HG03103 (cell line): ENCODE data around the gene CHRM1.
"Not testable (repeated sequence)": the region's sequence is repeated elsewhere in the genome, so short reads cannot be mapped to it uniquely, and the experiment has no call there.

Experiments
- ATAC-seq: cut with Tn5 transposase; IDR thresholded peaks from one replicate; pipeline ENCODE4 v1.9.1; 2021; ENCODE audit warnings: low read depth; ENCODE audit not compliant: unreplicated experiment

Gene CHRM1

GRCh38 chr11:62921201-62921572, at the start of gene CHRM1:
TSS of gene CHRM1 (minus strand) at chr11:62921363. CDS start at chr11:62911100, 10,263 bp downstream.
- ATAC-seq, result no peak

DNA sequence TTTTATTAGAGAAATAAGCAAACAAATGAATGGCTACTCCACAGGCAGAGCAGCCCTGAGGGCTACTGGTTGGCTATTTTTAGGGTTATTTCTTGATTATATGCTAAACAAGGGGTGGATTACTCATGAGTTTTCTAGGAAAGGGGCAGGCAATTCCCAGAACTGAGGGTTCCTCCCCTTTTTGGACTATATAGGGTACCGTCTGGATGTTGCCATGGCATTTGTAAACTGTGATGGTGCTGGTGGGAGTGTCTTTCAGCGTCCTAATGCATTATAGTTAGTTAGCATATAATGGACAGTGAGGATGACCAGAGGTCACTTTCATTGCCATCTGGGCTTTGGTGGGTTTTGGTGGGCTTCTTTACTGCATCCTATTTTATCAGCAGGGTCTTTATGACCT, 44.4 kb upstream of the CHRM1 start:
- no peak for ATAC-seq

DNA sequence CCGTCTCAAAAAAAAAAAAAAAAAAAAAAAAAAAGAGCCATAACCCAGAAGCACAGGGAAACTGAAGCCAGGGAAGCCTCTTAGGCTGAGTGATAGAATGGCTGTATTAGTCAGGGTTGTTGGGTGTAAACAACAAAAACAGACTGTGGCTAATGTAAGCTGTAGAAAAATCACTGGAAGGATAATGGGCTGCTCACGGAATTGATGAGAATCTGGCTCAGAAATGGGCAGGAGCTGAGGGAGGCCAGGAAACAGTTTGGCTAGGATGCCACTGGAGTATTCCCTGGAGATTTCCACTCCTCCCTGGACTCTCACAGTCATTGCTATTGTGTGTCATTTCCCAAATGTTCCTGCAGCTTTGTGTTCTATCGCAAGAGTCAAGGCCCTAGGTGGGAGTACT, 41.2 kb upstream of the CHRM1 start:
- no peak for ATAC-seq

DNA sequence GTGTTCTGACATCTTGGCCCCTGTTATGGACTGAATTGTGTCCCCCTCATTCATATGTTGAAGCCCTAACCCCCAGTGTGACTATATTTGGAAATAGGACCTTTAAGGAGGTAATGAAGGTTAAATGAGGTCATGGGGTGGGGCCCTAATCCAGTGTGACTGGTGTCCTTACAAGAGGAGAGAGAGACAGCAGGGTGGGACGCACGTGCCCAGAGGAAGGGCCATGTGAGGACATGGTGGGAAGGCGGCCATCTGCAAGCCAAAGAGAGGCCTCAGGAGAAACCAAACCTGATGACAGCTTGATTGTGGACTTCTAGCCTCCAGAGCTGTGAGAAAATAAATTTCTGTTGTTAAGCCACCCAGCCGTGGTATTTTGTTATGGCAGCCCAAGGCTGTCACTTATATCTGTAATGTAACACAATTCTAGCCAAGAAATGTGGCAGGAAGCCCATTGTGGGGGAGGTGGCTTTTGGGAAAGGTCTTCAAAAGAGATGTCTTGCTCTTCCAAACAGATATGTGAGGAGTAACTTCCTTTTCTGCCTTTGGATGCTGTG, 39.9 kb upstream of the CHRM1 start:
- no peak for ATAC-seq

DNA sequence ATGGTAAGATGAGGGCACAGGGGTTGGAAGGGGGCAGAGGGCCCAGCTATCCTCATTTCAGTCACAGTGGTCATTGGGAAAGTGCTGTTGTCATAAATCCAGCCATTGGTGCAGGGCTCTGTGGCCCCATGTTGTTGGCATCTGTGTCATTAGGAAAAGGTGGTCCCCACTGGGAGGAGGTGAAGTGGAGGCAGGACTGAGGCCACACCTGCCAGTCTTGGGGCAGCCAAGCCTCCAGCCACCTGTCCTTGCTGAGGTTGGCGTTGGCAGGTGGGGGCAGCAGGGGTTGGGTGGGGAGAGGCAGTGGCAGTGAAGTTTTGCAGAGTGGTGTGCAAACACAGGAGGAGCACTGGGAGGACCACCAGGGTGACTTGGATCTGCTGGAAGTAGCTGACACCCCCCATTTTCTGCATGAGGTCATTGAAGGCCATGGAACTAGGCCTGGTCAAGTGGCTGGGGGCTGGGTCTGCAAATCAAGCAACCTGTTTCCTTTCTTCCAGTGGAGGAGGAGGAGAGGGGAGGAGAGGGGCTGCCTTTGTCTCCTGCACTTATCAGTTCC, 38.3 kb upstream of the CHRM1 start:
- ATAC-seq, result no peak

DNA sequence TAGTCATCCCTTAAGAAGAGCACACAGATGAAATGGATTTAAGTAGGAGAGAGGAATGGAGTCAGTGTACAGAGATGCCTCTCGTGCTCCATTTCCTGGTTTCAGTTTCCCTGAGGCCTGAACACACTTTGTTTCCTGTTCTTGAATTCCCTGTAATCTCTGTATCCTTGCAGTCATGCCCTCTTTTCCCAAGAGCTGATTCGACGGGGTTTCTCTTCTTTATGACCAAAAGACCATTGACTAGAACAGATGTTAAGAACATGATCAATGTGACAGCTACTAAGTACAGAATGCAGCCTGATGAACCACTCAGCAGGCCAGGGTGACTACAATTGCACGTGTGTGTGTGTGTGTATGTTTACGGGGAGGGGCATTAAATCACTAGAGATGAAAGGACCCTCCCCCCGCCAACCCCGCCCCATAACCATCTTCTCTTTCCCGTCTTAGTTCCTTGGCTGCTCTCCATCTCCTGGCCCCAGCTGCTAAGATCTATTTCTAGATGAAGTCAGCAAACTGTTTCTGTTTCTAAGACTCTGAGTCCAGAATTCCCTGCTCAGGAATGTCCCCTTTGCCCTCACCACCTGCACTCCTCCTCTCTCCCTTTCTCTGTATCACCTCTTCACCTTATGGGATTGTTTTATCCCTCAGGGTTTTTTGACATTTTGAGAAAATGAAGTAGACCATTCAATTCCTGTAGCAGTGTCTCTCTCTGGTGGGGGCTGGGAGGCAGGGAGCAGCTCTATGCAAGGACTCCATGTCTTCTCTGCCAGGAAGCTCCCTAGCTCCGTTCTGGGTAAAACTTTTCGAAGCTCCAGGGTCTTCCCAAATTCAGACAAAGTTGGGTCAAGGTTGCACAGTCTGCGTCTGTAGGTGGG, 37.6 kb upstream of the CHRM1 start:
- no peak for ATAC-seq

GRCh38 chr11:62957147-62957546, 36.0 kb upstream of the CHRM1 start:
- ATAC-seq, result no peak

DNA sequence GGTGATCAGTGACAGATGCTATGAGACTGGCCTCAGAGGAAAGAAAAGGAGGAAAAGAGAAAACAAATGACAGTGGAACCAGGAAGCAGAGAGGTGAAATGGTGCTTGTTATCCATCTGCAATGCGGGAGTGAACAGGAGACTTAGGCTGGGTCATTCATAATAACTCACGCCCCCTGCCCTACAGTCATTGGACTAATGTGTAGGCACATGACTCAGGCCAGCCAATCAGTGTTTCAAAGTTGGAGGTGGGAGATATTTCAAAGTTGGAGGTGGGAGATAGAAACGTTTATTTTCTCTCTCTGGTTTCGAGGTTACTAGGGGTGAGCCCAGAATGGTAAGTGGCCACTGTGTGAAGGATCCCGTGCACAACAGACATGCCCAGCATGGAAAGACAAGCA, 33.3 kb upstream of the CHRM1 start:
- no peak for ATAC-seq

- no peak for ATAC-seq
These were observed 32.6 kb upstream of the CHRM1 start for GRCh38 chr11:62953811-62954210.

GRCh38 chr11:62948765-62949320, 27.7 kb upstream of the CHRM1 start:
- ATAC-seq, result no peak

DNA sequence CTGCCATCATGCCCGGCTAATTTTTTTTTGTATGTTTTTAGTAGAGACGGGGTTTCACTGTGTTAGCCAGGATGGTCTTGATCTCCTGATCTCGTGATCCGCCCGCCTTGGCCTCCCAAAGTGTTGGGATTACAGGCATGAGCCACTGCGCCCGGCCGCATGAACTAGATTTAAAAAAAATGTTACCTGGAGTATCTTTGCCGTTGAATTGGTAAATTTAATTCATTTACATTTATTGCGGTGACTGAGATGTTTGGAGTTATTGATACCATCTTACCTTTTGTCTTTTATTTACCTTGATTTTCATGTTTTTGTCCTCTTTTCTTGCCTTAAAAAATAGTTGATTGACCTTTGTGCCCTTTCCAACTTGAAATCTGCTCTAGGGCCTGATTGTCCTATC, 24.4 kb upstream of the CHRM1 start:
- ATAC-seq, result not testable (repeated sequence)

GRCh38 chr11:62937528-62937927, 16.4 kb upstream of the CHRM1 start:
- ATAC-seq, result not testable (repeated sequence)

DNA sequence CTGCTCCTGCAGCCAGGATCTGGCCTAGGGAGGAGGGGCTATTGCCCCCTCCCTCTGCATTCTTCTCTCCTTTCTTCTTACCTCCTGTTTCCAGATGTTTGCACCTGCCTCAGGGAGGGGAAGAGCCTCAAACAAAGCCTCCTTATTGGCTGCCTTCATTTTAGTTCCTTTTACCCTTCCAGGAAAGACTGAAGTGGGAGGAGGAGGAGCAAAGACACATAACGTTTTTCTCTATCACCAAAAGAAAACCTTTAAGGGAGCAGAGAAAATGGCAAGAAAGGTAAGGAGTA, 13.3 kb upstream of the CHRM1 start:
- ATAC-seq, result no peak

GRCh38 chr11:62933750-62934495, 12.8 kb upstream of the CHRM1 start:
- no peak for ATAC-seq

- no peak for ATAC-seq
These were observed 12.1 kb upstream of the CHRM1 start for GRCh38 chr11:62933285-62933684.

DNA sequence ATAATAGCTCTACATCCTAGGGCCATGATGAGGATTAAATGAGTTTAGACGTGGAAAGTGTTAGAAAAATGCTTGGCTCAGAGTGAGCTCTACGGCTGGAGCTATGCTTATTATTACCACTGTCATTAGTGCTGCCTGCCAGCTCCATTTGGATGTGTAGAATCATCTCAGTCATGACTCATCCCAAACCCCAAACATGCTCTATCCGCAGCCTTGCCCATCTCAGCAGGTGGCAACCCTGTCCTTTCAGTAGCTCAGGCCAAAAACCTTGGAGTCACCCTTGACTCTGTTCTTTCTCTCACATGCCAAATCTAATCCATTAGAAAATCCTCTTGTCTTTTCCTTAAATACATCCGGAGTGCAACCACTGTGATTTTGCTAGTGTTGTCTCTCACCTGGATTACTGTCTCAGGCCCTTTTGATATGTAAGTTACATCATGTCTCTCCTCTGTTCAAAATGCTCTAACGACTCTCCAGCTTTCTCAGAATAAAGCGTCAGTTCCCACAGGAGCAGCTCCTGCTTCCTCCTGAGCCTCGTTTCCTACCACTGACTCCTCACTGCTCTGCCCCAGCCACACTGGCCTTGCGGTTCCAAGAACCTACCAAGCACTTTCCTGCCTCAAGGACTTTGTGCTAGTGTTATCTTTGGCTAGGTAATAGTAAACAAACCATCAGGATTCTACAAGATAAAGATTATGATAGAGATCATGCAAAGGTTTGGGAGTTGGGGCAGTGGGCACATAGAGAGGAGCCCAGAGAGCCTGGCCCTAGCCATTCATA, 10.5 kb upstream of the CHRM1 start:
- ATAC-seq, result no peak

- no peak for ATAC-seq
These were observed 9.5 kb upstream of the CHRM1 start for GRCh38 chr11:62930666-62931065.

- no peak for ATAC-seq
These were observed 9.0 kb upstream of the CHRM1 start for GRCh38 chr11:62930157-62930556.

GRCh38 chr11:62928011-62928410, 6.8 kb upstream of the CHRM1 start:
- ATAC-seq, result no peak

DNA sequence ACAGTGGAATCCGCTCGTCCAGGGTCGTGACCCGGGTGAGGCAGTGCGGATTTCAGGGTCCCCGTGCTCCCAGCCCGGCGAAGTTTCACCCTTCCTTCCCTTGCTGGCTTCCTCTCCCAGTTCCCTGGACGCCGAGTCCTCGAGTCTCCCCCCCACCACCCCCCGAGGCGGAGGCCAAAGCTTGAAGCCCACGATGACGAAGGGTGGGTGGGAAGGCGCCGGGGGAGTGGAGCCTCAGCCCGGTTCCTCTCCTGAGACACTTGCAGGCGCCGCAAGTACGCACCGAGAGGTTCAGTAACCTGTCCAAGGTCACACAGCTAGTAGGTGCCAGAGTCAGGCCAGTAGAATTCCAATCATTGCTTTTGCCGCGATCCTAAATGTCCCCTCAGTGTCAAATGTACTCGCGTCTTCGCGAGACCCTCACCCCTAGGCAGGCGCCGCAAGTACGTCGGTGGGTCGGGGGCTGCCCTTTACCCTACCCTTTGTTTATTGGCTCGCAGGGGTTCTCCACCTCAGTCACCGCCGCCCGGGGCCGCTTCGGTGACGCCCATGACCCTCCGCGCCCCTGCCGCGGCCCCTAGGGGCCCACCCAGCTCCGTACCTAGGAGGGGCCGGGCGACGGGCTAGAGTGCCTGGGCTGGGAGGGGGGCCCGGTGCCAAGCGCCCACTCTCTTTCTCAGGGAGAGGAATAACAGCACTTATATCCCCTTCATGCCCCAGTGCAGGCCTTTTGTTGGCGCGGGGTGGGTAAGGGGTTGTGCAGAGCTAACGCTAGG, 5.7 kb upstream of the CHRM1 start:
- no peak for ATAC-seq
